Measurements from ENCODE around the gene MCM5.

The MCM5 gene

GRCh38 chr22:35403356-35403755 is 3.4 kb downstream of the MCM5 start:
- ATAC-seq (ENCODE audit: low read depth) (no peak), DNase-seq (ENCODE audit: low spot score in 2 of 2) (no peak)
- Mint-ChIP-seq H3K27me3 (no peaks in the 10 kb centered on the region), H3K9me3 (no peaks in the 10 kb centered on the region), H3K36me3 (peaks cover 30% of the 10 kb centered on the region), H3K27ac (peak overlapping the region; percentile 35), H3K4me3 (no peak overlapping the region), H3K4me1 (peaks cover 30% of the 10 kb centered on the region)

- H3K27ac Mint-ChIP-seq = peak overlapping the region; percentile 41
- peaks cover 30% of the 10 kb centered on the region for H3K36me3 Mint-ChIP-seq
- H3K4me1 Mint-ChIP-seq = peaks cover 30% of the 10 kb centered on the region
- no peaks in the 10 kb centered on the region for H3K9me3 Mint-ChIP-seq
- H3K27me3 Mint-ChIP-seq = no peaks in the 10 kb centered on the region
- ATAC-seq (ENCODE audit: low read depth) (no peak), DNase-seq (ENCODE audit: low spot score in 2 of 2) (no peak)
- no peak overlapping the region for H3K4me3 Mint-ChIP-seq
Measured at GRCh38 chr22:35404176-35404575, 4.2 kb downstream of the MCM5 start.

GRCh38 chr22:35406443-35406842 is 6.5 kb downstream of the MCM5 start:
- no peaks in the 10 kb centered on the region for H3K9me3 Mint-ChIP-seq
- DNase-seq (ENCODE audit: low spot score in 2 of 2) = no peak
- H3K4me1 Mint-ChIP-seq = peaks cover 41% of the 10 kb centered on the region
- peaks cover 31% of the 10 kb centered on the region for H3K36me3 Mint-ChIP-seq
- H3K27ac Mint-ChIP-seq = peak overlapping the region; percentile 5
- H3K27me3 Mint-ChIP-seq = no peaks in the 10 kb centered on the region
- ATAC-seq (ENCODE audit: low read depth) = no peak
- H3K4me3 Mint-ChIP-seq = no peak overlapping the region

GRCh38 chr22:35407362-35407761 is 7.4 kb downstream of the MCM5 start:
- peaks cover 36% of the 10 kb centered on the region for H3K36me3 Mint-ChIP-seq
- no peaks in the 10 kb centered on the region for H3K9me3 Mint-ChIP-seq
- DNase-seq (ENCODE audit: low spot score in 2 of 2) = no peak
- H3K4me3 Mint-ChIP-seq = no peak overlapping the region
- H3K4me1 Mint-ChIP-seq = peaks cover 43% of the 10 kb centered on the region
- H3K27ac Mint-ChIP-seq = peak overlapping the region; percentile 97
- ATAC-seq (ENCODE audit: low read depth) = no peak
- H3K27me3 Mint-ChIP-seq = no peaks in the 10 kb centered on the region

GRCh38 chr22:35409783-35410662 is 10.1 kb downstream of the MCM5 start:
- peak; percentile 82 for ATAC-seq (ENCODE audit: low read depth)
- no peaks in the 10 kb centered on the region for H3K27me3 Mint-ChIP-seq
- no peaks in the 10 kb centered on the region for H3K9me3 Mint-ChIP-seq
- peak overlapping the region; percentile 60 for H3K4me3 Mint-ChIP-seq
- DNase-seq (ENCODE audit: low spot score in 2 of 2) = peak; percentile 71 to 88
- peaks cover 39% of the 10 kb centered on the region for H3K4me1 Mint-ChIP-seq
- H3K36me3 Mint-ChIP-seq = peaks cover 31% of the 10 kb centered on the region
- peak overlapping the region; percentile 97 for H3K27ac Mint-ChIP-seq

- Mint-ChIP-seq H3K9me3 (no peaks in the 10 kb centered on the region), H3K27ac (peak overlapping the region; percentile 97), H3K27me3 (no peaks in the 10 kb centered on the region), H3K36me3 (peaks cover 32% of the 10 kb centered on the region), H3K4me3 (peak overlapping the region; percentile 85), H3K4me1 (peaks cover 39% of the 10 kb centered on the region)
- no peak for ATAC-seq (ENCODE audit: low read depth)
- DNase-seq (ENCODE audit: low spot score in 2 of 2) = no peak
Measured at GRCh38 chr22:35410663-35411034, 10.7 kb downstream of the MCM5 start.

GRCh38 chr22:35411102-35411501 is 11.2 kb downstream of the MCM5 start:
- no peaks in the 10 kb centered on the region for H3K27me3 Mint-ChIP-seq
- DNase-seq (ENCODE audit: low spot score in 2 of 2) = peak; percentile 41 to 70
- H3K4me1 Mint-ChIP-seq = peaks cover 39% of the 10 kb centered on the region
- H3K36me3 Mint-ChIP-seq = peaks cover 32% of the 10 kb centered on the region
- no peaks in the 10 kb centered on the region for H3K9me3 Mint-ChIP-seq
- H3K4me3 Mint-ChIP-seq = peak overlapping the region; percentile 85
- ATAC-seq (ENCODE audit: low read depth) = peak; percentile 30
- peak overlapping the region; percentile 97 for H3K27ac Mint-ChIP-seq

GRCh38 chr22:35413624-35414023 is 13.7 kb downstream of the MCM5 start:
- no peaks in the 10 kb centered on the region for H3K27me3 Mint-ChIP-seq
- DNase-seq (ENCODE audit: low spot score in 2 of 2) (no peak), ATAC-seq (ENCODE audit: low read depth) (no peak)
- H3K27ac Mint-ChIP-seq = peak overlapping the region; percentile 53
- H3K4me1 Mint-ChIP-seq = peaks cover 24% of the 10 kb centered on the region
- no peak overlapping the region for H3K4me3 Mint-ChIP-seq
- H3K36me3 Mint-ChIP-seq = peaks cover 27% of the 10 kb centered on the region
- no peaks in the 10 kb centered on the region for H3K9me3 Mint-ChIP-seq

- DNase-seq (ENCODE audit: low spot score in 2 of 2) = no peak
- Mint-ChIP-seq H3K27ac (no peak overlapping the region), H3K9me3 (no peaks in the 10 kb centered on the region), H3K27me3 (no peaks in the 10 kb centered on the region), H3K4me1 (peaks cover 2% of the 10 kb centered on the region), H3K4me3 (no peak overlapping the region), H3K36me3 (peaks cover 30% of the 10 kb centered on the region)
- ATAC-seq (ENCODE audit: low read depth) = no peak
Measured at GRCh38 chr22:35417606-35418005, 17.7 kb downstream of the MCM5 start.

- ATAC-seq (ENCODE audit: low read depth) = no peak
- Mint-ChIP-seq H3K27ac (no peak overlapping the region), H3K27me3 (no peaks in the 10 kb centered on the region), H3K4me1 (peaks cover 2% of the 10 kb centered on the region), H3K4me3 (no peak overlapping the region), H3K9me3 (no peaks in the 10 kb centered on the region), H3K36me3 (peaks cover 34% of the 10 kb centered on the region)
- DNase-seq (ENCODE audit: low spot score in 2 of 2) = no peak
Measured at GRCh38 chr22:35418088-35418487, 18.1 kb downstream of the MCM5 start.

GRCh38 chr22:35418731-35419130 is 18.8 kb downstream of the MCM5 start:
- H3K36me3 Mint-ChIP-seq = peaks cover 36% of the 10 kb centered on the region
- no peak for DNase-seq (ENCODE audit: low spot score in 2 of 2)
- no peak overlapping the region for H3K4me3 Mint-ChIP-seq
- no peak for ATAC-seq (ENCODE audit: low read depth)
- H3K27me3 Mint-ChIP-seq = no peaks in the 10 kb centered on the region
- H3K4me1 Mint-ChIP-seq = peaks cover 2% of the 10 kb centered on the region
- no peaks in the 10 kb centered on the region for H3K9me3 Mint-ChIP-seq
- H3K27ac Mint-ChIP-seq = no peak overlapping the region

GRCh38 chr22:35419756-35420155 is 19.8 kb downstream of the MCM5 start:
- Mint-ChIP-seq H3K9me3 (no peaks in the 10 kb centered on the region), H3K4me1 (peaks cover 3% of the 10 kb centered on the region), H3K36me3 (peaks cover 41% of the 10 kb centered on the region), H3K27me3 (no peaks in the 10 kb centered on the region), H3K27ac (no peak overlapping the region), H3K4me3 (no peak overlapping the region)
- ATAC-seq (ENCODE audit: low read depth) (no peak), DNase-seq (ENCODE audit: low spot score in 2 of 2) (no peak)

GRCh38 chr22:35421121-35421520 is 21.2 kb downstream of the MCM5 start:
- no peaks in the 10 kb centered on the region for H3K27me3 Mint-ChIP-seq
- peaks cover 5% of the 10 kb centered on the region for H3K4me1 Mint-ChIP-seq
- no peak for ATAC-seq (ENCODE audit: low read depth)
- peaks cover 43% of the 10 kb centered on the region for H3K36me3 Mint-ChIP-seq
- no peaks in the 10 kb centered on the region for H3K9me3 Mint-ChIP-seq
- H3K4me3 Mint-ChIP-seq = no peak overlapping the region
- no peak overlapping the region for H3K27ac Mint-ChIP-seq
- no peak for DNase-seq (ENCODE audit: low spot score in 2 of 2)

GRCh38 chr22:35422145-35422544 is 22.2 kb downstream of the MCM5 start:
- H3K4me1 Mint-ChIP-seq = peaks cover 5% of the 10 kb centered on the region
- H3K4me3 Mint-ChIP-seq = no peak overlapping the region
- ATAC-seq (ENCODE audit: low read depth) (no peak), DNase-seq (ENCODE audit: low spot score in 2 of 2) (no peak)
- no peaks in the 10 kb centered on the region for H3K27me3 Mint-ChIP-seq
- no peak overlapping the region for H3K27ac Mint-ChIP-seq
- H3K9me3 Mint-ChIP-seq = no peaks in the 10 kb centered on the region
- peaks cover 37% of the 10 kb centered on the region for H3K36me3 Mint-ChIP-seq

- Mint-ChIP-seq H3K4me1 (peaks cover 5% of the 10 kb centered on the region), H3K4me3 (no peak overlapping the region), H3K36me3 (peaks cover 33% of the 10 kb centered on the region), H3K27me3 (no peaks in the 10 kb centered on the region), H3K9me3 (no peaks in the 10 kb centered on the region), H3K27ac (peak overlapping the region; percentile 53)
- DNase-seq (ENCODE audit: low spot score in 2 of 2) = no peak
- ATAC-seq (ENCODE audit: low read depth) = no peak
Measured at GRCh38 chr22:35422936-35423335, 23.0 kb downstream of the MCM5 start.

All from memory B cell (primary cell).